ENCODE measurements around the gene NRXN3. TPM values are rescaled to one million over a fixed set of nuclear protein-coding genes. Genes with fewer than 3 reads are reported as not detected.

NRXN3 gene
- total RNA-seq, 1 experiment from 2014 or later, result not detected

DNA sequence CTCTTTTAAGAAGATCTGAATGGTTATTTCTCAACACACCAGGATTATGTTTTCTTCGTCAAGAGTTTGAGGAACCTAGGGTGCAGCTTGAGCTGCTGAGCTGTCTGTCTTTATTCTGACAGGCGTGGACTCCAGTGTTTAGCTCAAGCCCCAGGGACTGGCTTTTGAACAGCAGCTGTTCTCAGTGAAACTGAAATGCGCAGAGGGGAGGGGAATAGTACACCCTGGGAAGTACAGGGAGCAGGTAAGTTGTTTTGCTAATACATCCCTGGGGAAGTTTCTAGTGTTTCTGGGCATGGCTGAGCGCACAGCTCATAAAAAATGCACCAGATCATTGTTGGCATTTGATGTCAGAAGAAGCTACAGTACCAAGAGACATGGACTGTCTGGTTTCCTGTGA lies 1381.3 kb downstream of the NRXN3 start:
- intact Hi-C loops (cut with micrococcal nuclease), result no loop called here
- ATAC-seq (no peak), DNase-seq (ENCODE audit: low read depth, low spot score) (no peak)
- H3K27me3 ChIP-seq (ENCODE audit: insufficient read depth, low read length), result no peaks in the 10 kb centered on the region
- H3K9ac ChIP-seq (ENCODE audit: low read length), result no peak overlapping the region
- no peaks in the 10 kb centered on the region for H3K9me2 ChIP-seq (ENCODE audit: insufficient read depth)
- ChIA-PET POLR2A (no interaction called here), RAD21 (ENCODE audit: low non-redundant PET in 1 of 2, low total read pairs in 2 of 2, uncharacterized antibody in 2 of 2, unreplicated experiment in 2 of 2) (no interaction called here), CTCF (no interaction called here)
- no peak overlapping the region for H2AFZ ChIP-seq (ENCODE audit: low read depth, low read length, poor library complexity, severe bottlenecking)
- H4K20me1 ChIP-seq (ENCODE audit: insufficient read depth), result no peaks in the 10 kb centered on the region
- H3K27ac ChIP-seq (ENCODE audit: low read depth, low read length), result no peak overlapping the region
- H3K79me2 ChIP-seq (ENCODE audit: insufficient read depth, low read length), result no peaks in the 10 kb centered on the region
- TF ChIP-seq ELF1 (IDR thresholded peaks at IDR 0.05; ENCODE audit: borderline replicate concordance, low read depth) (no peak), RAD21 (IDR thresholded peaks at IDR 0.05; ENCODE audit: low read depth) (no peak), YY1 (IDR thresholded peaks at IDR 0.05; ENCODE audit: extremely low read depth, insufficient replicate concordance, low read depth, low read length) (no peak), EGR1 (IDR thresholded peaks at IDR 0.05; ENCODE audit: low read depth) (no peak), EZH2phosphoT487 (IDR thresholded peaks at IDR 0.05; ENCODE audit: borderline replicate concordance) (no peak), CEBPB (IDR thresholded peaks at IDR 0.05; ENCODE audit: low read depth) (no peak), EZH2 (IDR thresholded peaks at IDR 0.05) (no peak), SIN3A (IDR thresholded peaks at IDR 0.05; ENCODE audit: low read depth) (no peak), MAX (IDR thresholded peaks at IDR 0.05) (no peak), JUND (IDR thresholded peaks at IDR 0.05) (no peak), POLR2AphosphoS5 (IDR thresholded peaks at IDR 0.05; ENCODE audit: low read depth, low read length) (no peak), FOSL1 (IDR thresholded peaks at IDR 0.05; ENCODE audit: low read depth) (no peak)
- TF ChIP-seq, protein P1, sequence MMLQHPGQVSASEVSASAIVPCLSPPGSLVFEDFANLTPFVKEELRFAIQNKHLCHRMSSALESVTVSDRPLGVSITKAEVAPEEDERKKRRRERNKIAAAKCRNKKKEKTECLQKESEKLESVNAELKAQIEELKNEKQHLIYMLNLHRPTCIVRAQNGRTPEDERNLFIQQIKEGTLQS (IDR thresholded peaks at IDR 0.05), result no peak
- H3K4me2 ChIP-seq (ENCODE audit: low read length), result no peak overlapping the region
- peaks cover 7 to 17% of the 10 kb centered on the region in 2 experiments; a peak in 2 of 4 replicates for H3K9me3 ChIP-seq (ENCODE audit: control insufficient read depth in 1 of 2, insufficient read depth in 1 of 2, low read depth in 1 of 2, low read length in 2 of 2)
- BruUV-seq (replicated peaks), result no TSS peak
- H3K36me3 ChIP-seq (ENCODE audit: control insufficient read depth in 1 of 2, insufficient read depth in 2 of 2, low read length in 2 of 2), result no peaks in the 10 kb centered on the region
- H3K4me3 ChIP-seq (replicated peaks in 1 of 2; ENCODE audit: low read depth in 1 of 2, low read length in 2 of 2), result no peak overlapping the region
- no peaks in the 10 kb centered on the region for H3K4me1 ChIP-seq (ENCODE audit: control insufficient read depth in 1 of 2, insufficient read depth in 2 of 2, low read length in 2 of 2)

- Histone ChIP-seq H3K4me3 (replicated peaks in 1 of 2; ENCODE audit: low read depth in 1 of 2, low read length in 2 of 2) (no peak overlapping the region), H3K9me2 (ENCODE audit: insufficient read depth) (no peaks in the 10 kb centered on the region), H3K4me2 (ENCODE audit: low read length) (no peak overlapping the region), H3K9ac (ENCODE audit: low read length) (no peak overlapping the region), H3K4me1 (ENCODE audit: control insufficient read depth in 1 of 2, insufficient read depth in 2 of 2, low read length in 2 of 2) (no peaks in the 10 kb centered on the region), H3K79me2 (ENCODE audit: insufficient read depth, low read length) (no peaks in the 10 kb centered on the region), H3K27me3 (ENCODE audit: insufficient read depth, low read length) (no peaks in the 10 kb centered on the region), H3K9me3 (ENCODE audit: control insufficient read depth in 1 of 2, insufficient read depth in 1 of 2, low read depth in 1 of 2, low read length in 2 of 2) (peaks cover 7 to 15% of the 10 kb centered on the region in 2 experiments; a peak in 2 of 4 replicates), H4K20me1 (ENCODE audit: insufficient read depth) (no peaks in the 10 kb centered on the region), H3K27ac (ENCODE audit: low read depth, low read length) (no peak overlapping the region), H3K36me3 (ENCODE audit: control insufficient read depth in 1 of 2, insufficient read depth in 2 of 2, low read length in 2 of 2) (no peaks in the 10 kb centered on the region), H2AFZ (ENCODE audit: low read depth, low read length, poor library complexity, severe bottlenecking) (no peak overlapping the region)
- no TSS peak for BruUV-seq (replicated peaks)
- ChIA-PET POLR2A (no interaction called here), CTCF (no interaction called here), RAD21 (ENCODE audit: low non-redundant PET in 1 of 2, low total read pairs in 2 of 2, uncharacterized antibody in 2 of 2, unreplicated experiment in 2 of 2) (no interaction called here)
- intact Hi-C loops (cut with micrococcal nuclease), result no loop called here
- DNase-seq (ENCODE audit: low read depth, low spot score) (no peak), ATAC-seq (no peak)
- TF ChIP-seq EGR1 (IDR thresholded peaks at IDR 0.05; ENCODE audit: low read depth) (no peak), SRF (IDR thresholded peaks at IDR 0.05; ENCODE audit: low read depth) (no peak), POLR2A (IDR thresholded peaks at IDR 0.05; ENCODE audit: borderline replicate concordance, extremely low read depth, insufficient read depth, insufficient read length) (no peak), SIN3A (IDR thresholded peaks at IDR 0.05; ENCODE audit: low read depth) (no peak), EZH2 (IDR thresholded peaks at IDR 0.05) (no peak), ZNF274 (IDR thresholded peaks at IDR 0.05; ENCODE audit: low read depth, low read length) (no peak), EZH2phosphoT487 (IDR thresholded peaks at IDR 0.05; ENCODE audit: borderline replicate concordance) (no peak)
- TF ChIP-seq, protein P2, sequence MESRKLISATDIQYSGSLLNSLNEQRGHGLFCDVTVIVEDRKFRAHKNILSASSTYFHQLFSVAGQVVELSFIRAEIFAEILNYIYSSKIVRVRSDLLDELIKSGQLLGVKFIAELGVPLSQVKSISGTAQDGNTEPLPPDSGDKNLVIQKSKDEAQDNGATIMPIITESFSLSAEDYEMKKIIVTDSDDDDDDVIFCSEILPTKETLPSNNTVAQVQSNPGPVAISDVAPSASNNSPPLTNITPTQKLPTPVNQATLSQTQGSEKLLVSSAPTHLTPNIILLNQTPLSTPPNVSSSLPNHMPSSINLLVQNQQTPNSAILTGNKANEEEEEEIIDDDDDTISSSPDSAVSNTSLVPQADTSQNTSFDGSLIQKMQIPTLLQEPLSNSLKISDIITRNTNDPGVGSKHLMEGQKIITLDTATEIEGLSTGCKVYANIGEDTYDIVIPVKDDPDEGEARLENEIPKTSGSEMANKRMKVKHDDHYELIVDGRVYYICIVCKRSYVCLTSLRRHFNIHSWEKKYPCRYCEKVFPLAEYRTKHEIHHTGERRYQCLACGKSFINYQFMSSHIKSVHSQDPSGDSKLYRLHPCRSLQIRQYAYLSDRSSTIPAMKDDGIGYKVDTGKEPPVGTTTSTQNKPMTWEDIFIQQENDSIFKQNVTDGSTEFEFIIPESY (IDR thresholded peaks at IDR 0.05; ENCODE audit: extremely low read depth, insufficient replicate concordance, low read length), result no peak
These were observed 1382.6 kb downstream of the NRXN3 start for GRCh38 chr14:79552778-79553177.

All from HCT116 (cell line).